Measurements from ENCODE around the gene SCN8A.

The SCN8A gene

GRCh38 chr12:51749206-51749985 is 158.4 kb downstream of the SCN8A start:
- no peak overlapping the region for H2BK5ac ChIP-seq (ENCODE audit: low read depth, low read length, poor library complexity)
- no peak overlapping the region for H3K9ac ChIP-seq (ENCODE audit: low read length)
- no peak overlapping the region for H3K4me3 ChIP-seq (ENCODE audit: low read depth, low read length)
- H3K9me3 ChIP-seq (ENCODE audit: insufficient read depth, low read depth, low read length): no peaks in the 10 kb centered on the region
- H2AK5ac ChIP-seq (ENCODE audit: low read length): no peak overlapping the region
- H2BK12ac ChIP-seq (ENCODE audit: low read length): no peak overlapping the region
- WGBS (ENCODE audit: extremely low coverage, insufficient coverage, insufficient read length): no CpG with 5 or more reads among the region's 10 CpGs
- no peak overlapping the region for H3K27ac ChIP-seq (ENCODE audit: low read depth, low read length)
- no peaks in the 10 kb centered on the region for H3K4me1 ChIP-seq (ENCODE audit: control insufficient read depth in 1 of 2, insufficient read depth in 2 of 2, low read length in 2 of 2)
- H3K4me2 ChIP-seq (ENCODE audit: low read length): no peak overlapping the region
- no peaks in the 10 kb centered on the region for H3K79me2 ChIP-seq (ENCODE audit: control insufficient read depth, insufficient read depth, low read length, poor library complexity)
- H3K23ac ChIP-seq (ENCODE audit: low read length): no peak overlapping the region
- H3K79me1 ChIP-seq (ENCODE audit: low read length): no peaks in the 10 kb centered on the region
- no peak overlapping the region for H3K14ac ChIP-seq (ENCODE audit: low read length)
- no peak overlapping the region for H3K18ac ChIP-seq (ENCODE audit: low read length)
- no peak overlapping the region for H4K91ac ChIP-seq (ENCODE audit: low read depth, low read length)
- no peak overlapping the region for H4K8ac ChIP-seq (ENCODE audit: low read depth, low read length)
- H2AFZ ChIP-seq (ENCODE audit: insufficient read depth, low read length, poor library complexity): no peak overlapping the region
- no peaks in the 10 kb centered on the region for H3K36me3 ChIP-seq (ENCODE audit: control insufficient read depth in 1 of 2, insufficient read depth in 2 of 2, low read length in 2 of 2)
- no peak overlapping the region for H2BK120ac ChIP-seq (ENCODE audit: insufficient read depth, low read length, poor library complexity)
- H4K12ac ChIP-seq (ENCODE audit: low read depth, low read length): no peak overlapping the region
- H3K27me3 ChIP-seq (ENCODE audit: insufficient read depth, low read length): no peaks in the 10 kb centered on the region
- DNase-seq: no peak
- H3K4ac ChIP-seq (ENCODE audit: low read depth, low read length): no peak overlapping the region

GRCh38 chr12:51749986-51750317 is 158.9 kb downstream of the SCN8A start:
- Histone ChIP-seq H3K9me3 (ENCODE audit: insufficient read depth, low read depth, low read length) (no peaks in the 10 kb centered on the region), H2AFZ (ENCODE audit: insufficient read depth, low read length, poor library complexity) (no peak overlapping the region), H4K8ac (ENCODE audit: low read depth, low read length) (no peak overlapping the region), H3K79me1 (ENCODE audit: low read length) (no peaks in the 10 kb centered on the region), H3K4me1 (ENCODE audit: control insufficient read depth in 1 of 2, insufficient read depth in 2 of 2, low read length in 2 of 2) (no peaks in the 10 kb centered on the region), H4K91ac (ENCODE audit: low read depth, low read length) (no peak overlapping the region), H2AK5ac (ENCODE audit: low read length) (no peak overlapping the region), H3K4me2 (ENCODE audit: low read length) (no peak overlapping the region), H3K79me2 (ENCODE audit: control insufficient read depth, insufficient read depth, low read length, poor library complexity) (no peaks in the 10 kb centered on the region), H3K18ac (ENCODE audit: low read length) (no peak overlapping the region), H2BK5ac (ENCODE audit: low read depth, low read length, poor library complexity) (no peak overlapping the region), H3K14ac (ENCODE audit: low read length) (no peak overlapping the region), H3K23ac (ENCODE audit: low read length) (no peak overlapping the region), H4K12ac (ENCODE audit: low read depth, low read length) (no peak overlapping the region), H3K27ac (ENCODE audit: low read depth, low read length) (no peak overlapping the region), H3K4ac (ENCODE audit: low read depth, low read length) (no peak overlapping the region), H2BK120ac (ENCODE audit: insufficient read depth, low read length, poor library complexity) (no peak overlapping the region), H2BK12ac (ENCODE audit: low read length) (no peak overlapping the region), H3K4me3 (ENCODE audit: low read depth, low read length) (no peak overlapping the region), H3K36me3 (ENCODE audit: control insufficient read depth in 1 of 2, insufficient read depth in 2 of 2, low read length in 2 of 2) (no peaks in the 10 kb centered on the region), H3K27me3 (ENCODE audit: insufficient read depth, low read length) (no peaks in the 10 kb centered on the region), H3K9ac (ENCODE audit: low read length) (no peak overlapping the region)
- no peak for DNase-seq
- WGBS (ENCODE audit: extremely low coverage, insufficient coverage, insufficient read length): no CpG with 5 or more reads among the region's 1 CpG

GRCh38 chr12:51751661-51752060 is 160.6 kb downstream of the SCN8A start:
- H3K79me1 ChIP-seq (ENCODE audit: low read length): peaks cover 1% of the 10 kb centered on the region

GRCh38 chr12:51752234-51752889 is 161.3 kb downstream of the SCN8A start:
- no peak overlapping the region for H3K14ac ChIP-seq (ENCODE audit: low read length)
- DNase-seq: peak; percentile 74 to 79
- peaks cover 1% of the 10 kb centered on the region for H3K79me1 ChIP-seq (ENCODE audit: low read length)
- H2BK12ac ChIP-seq (ENCODE audit: low read length): no peak overlapping the region
- H2BK120ac ChIP-seq (ENCODE audit: insufficient read depth, low read length, poor library complexity): no peak overlapping the region
- no peak overlapping the region for H3K4me3 ChIP-seq (ENCODE audit: low read depth, low read length)
- no peak overlapping the region for H3K4ac ChIP-seq (ENCODE audit: low read depth, low read length)
- H3K27me3 ChIP-seq (ENCODE audit: insufficient read depth, low read length): no peaks in the 10 kb centered on the region
- H3K4me2 ChIP-seq (ENCODE audit: low read length): no peak overlapping the region
- H4K91ac ChIP-seq (ENCODE audit: low read depth, low read length): no peak overlapping the region
- H2BK5ac ChIP-seq (ENCODE audit: low read depth, low read length, poor library complexity): no peak overlapping the region
- H3K9ac ChIP-seq (ENCODE audit: low read length): no peak overlapping the region
- no peak overlapping the region for H2AK5ac ChIP-seq (ENCODE audit: low read length)
- H2AFZ ChIP-seq (ENCODE audit: insufficient read depth, low read length, poor library complexity): no peak overlapping the region
- H3K36me3 ChIP-seq (ENCODE audit: control insufficient read depth in 1 of 2, insufficient read depth in 2 of 2, low read length in 2 of 2): no peaks in the 10 kb centered on the region
- no peak overlapping the region for H3K23ac ChIP-seq (ENCODE audit: low read length)
- no peak overlapping the region for H4K12ac ChIP-seq (ENCODE audit: low read depth, low read length)
- H3K4me1 ChIP-seq (ENCODE audit: control insufficient read depth in 1 of 2, insufficient read depth in 2 of 2, low read length in 2 of 2): peaks cover 3 to 5% of the 10 kb centered on the region in 2 experiments
- WGBS (ENCODE audit: extremely low coverage, insufficient coverage, insufficient read length): no CpG with 5 or more reads among the region's 2 CpGs
- H3K18ac ChIP-seq (ENCODE audit: low read length): no peak overlapping the region
- no peak overlapping the region for H3K27ac ChIP-seq (ENCODE audit: low read depth, low read length)
- no peaks in the 10 kb centered on the region for H3K9me3 ChIP-seq (ENCODE audit: insufficient read depth, low read depth, low read length)
- H3K79me2 ChIP-seq (ENCODE audit: control insufficient read depth, insufficient read depth, low read length, poor library complexity): no peaks in the 10 kb centered on the region
- no peak overlapping the region for H4K8ac ChIP-seq (ENCODE audit: low read depth, low read length)

More at GRCh38 chr12:51751661-51752060, 160.6 kb downstream of the SCN8A start:
- no peak overlapping the region for H4K8ac ChIP-seq (ENCODE audit: low read depth, low read length)
- H3K36me3 ChIP-seq (ENCODE audit: control insufficient read depth in 1 of 2, insufficient read depth in 2 of 2, low read length in 2 of 2): no peaks in the 10 kb centered on the region
- peaks cover 3 to 5% of the 10 kb centered on the region in 2 experiments for H3K4me1 ChIP-seq (ENCODE audit: control insufficient read depth in 1 of 2, insufficient read depth in 2 of 2, low read length in 2 of 2)
- H3K9ac ChIP-seq (ENCODE audit: low read length): no peak overlapping the region
- no peak for DNase-seq
- H2AFZ ChIP-seq (ENCODE audit: insufficient read depth, low read length, poor library complexity): no peak overlapping the region
- no peak overlapping the region for H2BK120ac ChIP-seq (ENCODE audit: insufficient read depth, low read length, poor library complexity)
- no peak overlapping the region for H2BK12ac ChIP-seq (ENCODE audit: low read length)
- no peak overlapping the region for H3K14ac ChIP-seq (ENCODE audit: low read length)
- H3K27me3 ChIP-seq (ENCODE audit: insufficient read depth, low read length): no peaks in the 10 kb centered on the region
- H3K27ac ChIP-seq (ENCODE audit: low read depth, low read length): no peak overlapping the region
- H4K91ac ChIP-seq (ENCODE audit: low read depth, low read length): no peak overlapping the region
- no peaks in the 10 kb centered on the region for H3K79me2 ChIP-seq (ENCODE audit: control insufficient read depth, insufficient read depth, low read length, poor library complexity)
- H2AK5ac ChIP-seq (ENCODE audit: low read length): no peak overlapping the region
- H3K18ac ChIP-seq (ENCODE audit: low read length): no peak overlapping the region
- no peak overlapping the region for H4K12ac ChIP-seq (ENCODE audit: low read depth, low read length)
- no peak overlapping the region for H3K4me3 ChIP-seq (ENCODE audit: low read depth, low read length)
- H3K9me3 ChIP-seq (ENCODE audit: insufficient read depth, low read depth, low read length): no peaks in the 10 kb centered on the region
- H3K4me2 ChIP-seq (ENCODE audit: low read length): no peak overlapping the region
- H3K4ac ChIP-seq (ENCODE audit: low read depth, low read length): no peak overlapping the region
- no peak overlapping the region for H3K23ac ChIP-seq (ENCODE audit: low read length)
- no CpG with 5 or more reads among the region's 2 CpGs for WGBS (ENCODE audit: extremely low coverage, insufficient coverage, insufficient read length)
- no peak overlapping the region for H2BK5ac ChIP-seq (ENCODE audit: low read depth, low read length, poor library complexity)
